ENCODE data around the gene COL6A1.

GRCh38 chr21:45948576-45949141, 32.9 kb upstream of the COL6A1 start:
- TF ChIP-seq CTCF (IDR thresholded peaks at IDR 0.05; ENCODE audit: poor library complexity) (no peak), EZH2 (IDR thresholded peaks at IDR 0.05; ENCODE audit: borderline replicate concordance) (no peak), EZH2phosphoT487 (IDR thresholded peaks at IDR 0.05; ENCODE audit: low read depth, severe bottlenecking, unreplicated experiment) (no peak)

Data from hepatocyte (in vitro differentiated cells).